GM11168 (cell line): Measurements from ENCODE around the gene GALNT12.

Experiments
- in situ Hi-C: fragments of 300-500 bp; cut with MboI; formaldehyde crosslinking; loops from one replicate; pipeline ENCODE4 v1.12.0; 2022; ENCODE audit warnings: low sequenced_read_pairs; ENCODE audit not compliant: unreplicated experiment

GALNT12 gene

GRCh38 chr9:98801561-98801960 lies 5.9 kb upstream of the GALNT12 start:
- in situ Hi-C loops = no loop called here

GRCh38 chr9:98801969-98802371 lies 5.5 kb upstream of the GALNT12 start:
- in situ Hi-C loops = no loop called here

GRCh38 chr9:98804083-98804482 lies 3.4 kb upstream of the GALNT12 start:
- in situ Hi-C loops = no loop called here

- in situ Hi-C loops = no loop called here
Observed at GRCh38 chr9:98805506-98806272, 1.8 kb upstream of the GALNT12 start.

- in situ Hi-C loops = no loop called here
Observed at GRCh38 chr9:98806394-98807035, 955 bp upstream of the GALNT12 start.

- in situ Hi-C loops = no loop called here
Observed at GRCh38 chr9:98807814-98808195, 335 bp downstream of the GALNT12 start.

- in situ Hi-C loops = no loop called here
Observed at GRCh38 chr9:98808411-98808815, 943 bp downstream of the GALNT12 start.

- in situ Hi-C loops = no loop called here
Observed at GRCh38 chr9:98808875-98809274, 1.4 kb downstream of the GALNT12 start.

- in situ Hi-C loops = no loop called here
Observed at GRCh38 chr9:98809311-98810101, 2.0 kb downstream of the GALNT12 start.

GRCh38 chr9:98810102-98810842 lies 2.8 kb downstream of the GALNT12 start:
- in situ Hi-C loops = no loop called here

GRCh38 chr9:98811051-98811650 lies 3.7 kb downstream of the GALNT12 start:
- in situ Hi-C loops = no loop called here

- in situ Hi-C loops = no loop called here
Observed at GRCh38 chr9:98815391-98815951, 8.0 kb downstream of the GALNT12 start.

- in situ Hi-C loops = no loop called here
Observed at GRCh38 chr9:98818764-98819163, 11.3 kb downstream of the GALNT12 start.

GRCh38 chr9:98819231-98819630 lies 11.8 kb downstream of the GALNT12 start:
- in situ Hi-C loops = no loop called here

- in situ Hi-C loops = no loop called here
Observed at GRCh38 chr9:98821831-98822230, 14.4 kb downstream of the GALNT12 start.

- in situ Hi-C loops = no loop called here
Observed at GRCh38 chr9:98822661-98823060, 15.2 kb downstream of the GALNT12 start.

- in situ Hi-C loops = no loop called here
Observed at GRCh38 chr9:98823666-98824334, 16.3 kb downstream of the GALNT12 start.

GRCh38 chr9:98825414-98825813 lies 17.9 kb downstream of the GALNT12 start:
- in situ Hi-C loops = no loop called here

GRCh38 chr9:98826716-98827115 lies 19.2 kb downstream of the GALNT12 start:
- in situ Hi-C loops = no loop called here
